HL-60 (cell line): ENCODE results near the gene TIMM29.

Source experiments
- DNase-seq, 2 experiments: peaks; one replicate each; pipeline ENCODE4 v3.0.0-alpha.2; 2010 to 2020; ENCODE audit warnings: low read depth in 1 of 2, low spot score in 1 of 2
- H3K27ac ChIP-seq: fragments of 250-450 bp; sonication (Bioruptor Pico); replicated peaks from 2 replicates; pipeline ENCODE4 v1.5.1; 2020; ENCODE audit warnings: mild to moderate bottlenecking, moderate library complexity
- H3K27me3 ChIP-seq: fragments of 250-450 bp; sonication (Bioruptor Pico); 2 replicates; pipeline ENCODE4 v1.5.1; 2021; ENCODE audit warnings: mild to moderate bottlenecking, moderate library complexity; ENCODE audit not compliant: insufficient read depth, poor library complexity, severe bottlenecking
- H3K4me3 ChIP-seq: replicated peaks from 2 replicates; pipeline ENCODE4 v1.5.1; 2011; ENCODE audit warnings: mild to moderate bottlenecking, control low read depth, low read length; ENCODE audit not compliant: insufficient read depth
- GABPA ChIP-seq: IDR thresholded peaks from 2 replicates; pipeline ENCODE4 v1.6.1; 2012; ENCODE audit warnings: low read depth
- POLR2AphosphoS5 ChIP-seq: IDR thresholded peaks from 2 replicates; pipeline ENCODE4 v1.6.1; 2012; ENCODE audit warnings: low read depth
- SPI1 ChIP-seq: IDR thresholded peaks from 2 replicates; pipeline ENCODE4 v1.6.1; 2012; ENCODE audit warnings: low read depth, mild to moderate bottlenecking, borderline replicate concordance
- TF ChIP-seq, protein P1 (sequence below): IDR thresholded peaks from 2 replicates; pipeline ENCODE4 v1.6.1; 2012; ENCODE audit warnings: low read depth; ENCODE audit not compliant: insufficient replicate concordance
- TF ChIP-seq, protein P2 (sequence below): IDR thresholded peaks from one replicate; pipeline ENCODE4 v1.5.1; 2011; ENCODE audit warnings: low read length, control low read depth, inconsistent platforms; ENCODE audit not compliant: insufficient read depth

Gene TIMM29

DNA sequence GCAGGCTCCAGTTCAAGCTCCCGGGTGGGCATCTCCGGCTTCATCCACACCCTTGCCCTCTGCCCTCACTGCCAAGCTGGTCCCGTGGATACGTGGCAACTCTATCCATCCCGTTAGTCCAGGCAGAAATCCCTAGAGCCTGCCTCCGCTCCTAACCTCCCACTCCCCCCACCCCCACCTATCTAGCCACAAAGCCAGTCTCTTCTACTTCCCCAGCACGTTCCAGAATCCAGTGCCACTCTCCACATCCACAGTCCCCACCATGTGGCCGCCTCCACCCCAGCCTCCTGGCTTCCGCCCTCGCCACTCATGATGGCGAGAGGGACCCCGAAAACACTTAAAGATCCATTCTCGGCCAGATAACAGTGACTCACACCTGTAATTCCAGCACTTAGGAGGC lies 4.0 kb upstream of the TIMM29 start:
- TF ChIP-seq POLR2AphosphoS5 (no peak), GABPA (no peak), SPI1 (no peak)
- TF ChIP-seq, protein P1, sequence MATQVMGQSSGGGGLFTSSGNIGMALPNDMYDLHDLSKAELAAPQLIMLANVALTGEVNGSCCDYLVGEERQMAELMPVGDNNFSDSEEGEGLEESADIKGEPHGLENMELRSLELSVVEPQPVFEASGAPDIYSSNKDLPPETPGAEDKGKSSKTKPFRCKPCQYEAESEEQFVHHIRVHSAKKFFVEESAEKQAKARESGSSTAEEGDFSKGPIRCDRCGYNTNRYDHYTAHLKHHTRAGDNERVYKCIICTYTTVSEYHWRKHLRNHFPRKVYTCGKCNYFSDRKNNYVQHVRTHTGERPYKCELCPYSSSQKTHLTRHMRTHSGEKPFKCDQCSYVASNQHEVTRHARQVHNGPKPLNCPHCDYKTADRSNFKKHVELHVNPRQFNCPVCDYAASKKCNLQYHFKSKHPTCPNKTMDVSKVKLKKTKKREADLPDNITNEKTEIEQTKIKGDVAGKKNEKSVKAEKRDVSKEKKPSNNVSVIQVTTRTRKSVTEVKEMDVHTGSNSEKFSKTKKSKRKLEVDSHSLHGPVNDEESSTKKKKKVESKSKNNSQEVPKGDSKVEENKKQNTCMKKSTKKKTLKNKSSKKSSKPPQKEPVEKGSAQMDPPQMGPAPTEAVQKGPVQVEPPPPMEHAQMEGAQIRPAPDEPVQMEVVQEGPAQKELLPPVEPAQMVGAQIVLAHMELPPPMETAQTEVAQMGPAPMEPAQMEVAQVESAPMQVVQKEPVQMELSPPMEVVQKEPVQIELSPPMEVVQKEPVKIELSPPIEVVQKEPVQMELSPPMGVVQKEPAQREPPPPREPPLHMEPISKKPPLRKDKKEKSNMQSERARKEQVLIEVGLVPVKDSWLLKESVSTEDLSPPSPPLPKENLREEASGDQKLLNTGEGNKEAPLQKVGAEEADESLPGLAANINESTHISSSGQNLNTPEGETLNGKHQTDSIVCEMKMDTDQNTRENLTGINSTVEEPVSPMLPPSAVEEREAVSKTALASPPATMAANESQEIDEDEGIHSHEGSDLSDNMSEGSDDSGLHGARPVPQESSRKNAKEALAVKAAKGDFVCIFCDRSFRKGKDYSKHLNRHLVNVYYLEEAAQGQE = no peak
- TF ChIP-seq, protein P2, sequence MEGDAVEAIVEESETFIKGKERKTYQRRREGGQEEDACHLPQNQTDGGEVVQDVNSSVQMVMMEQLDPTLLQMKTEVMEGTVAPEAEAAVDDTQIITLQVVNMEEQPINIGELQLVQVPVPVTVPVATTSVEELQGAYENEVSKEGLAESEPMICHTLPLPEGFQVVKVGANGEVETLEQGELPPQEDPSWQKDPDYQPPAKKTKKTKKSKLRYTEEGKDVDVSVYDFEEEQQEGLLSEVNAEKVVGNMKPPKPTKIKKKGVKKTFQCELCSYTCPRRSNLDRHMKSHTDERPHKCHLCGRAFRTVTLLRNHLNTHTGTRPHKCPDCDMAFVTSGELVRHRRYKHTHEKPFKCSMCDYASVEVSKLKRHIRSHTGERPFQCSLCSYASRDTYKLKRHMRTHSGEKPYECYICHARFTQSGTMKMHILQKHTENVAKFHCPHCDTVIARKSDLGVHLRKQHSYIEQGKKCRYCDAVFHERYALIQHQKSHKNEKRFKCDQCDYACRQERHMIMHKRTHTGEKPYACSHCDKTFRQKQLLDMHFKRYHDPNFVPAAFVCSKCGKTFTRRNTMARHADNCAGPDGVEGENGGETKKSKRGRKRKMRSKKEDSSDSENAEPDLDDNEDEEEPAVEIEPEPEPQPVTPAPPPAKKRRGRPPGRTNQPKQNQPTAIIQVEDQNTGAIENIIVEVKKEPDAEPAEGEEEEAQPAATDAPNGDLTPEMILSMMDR = no peak
- Histone ChIP-seq H3K27me3 (no peaks in the 10 kb centered on the region), H3K27ac (no peak overlapping the region), H3K4me3 (no peak overlapping the region)
- DNase-seq = no peak

DNA sequence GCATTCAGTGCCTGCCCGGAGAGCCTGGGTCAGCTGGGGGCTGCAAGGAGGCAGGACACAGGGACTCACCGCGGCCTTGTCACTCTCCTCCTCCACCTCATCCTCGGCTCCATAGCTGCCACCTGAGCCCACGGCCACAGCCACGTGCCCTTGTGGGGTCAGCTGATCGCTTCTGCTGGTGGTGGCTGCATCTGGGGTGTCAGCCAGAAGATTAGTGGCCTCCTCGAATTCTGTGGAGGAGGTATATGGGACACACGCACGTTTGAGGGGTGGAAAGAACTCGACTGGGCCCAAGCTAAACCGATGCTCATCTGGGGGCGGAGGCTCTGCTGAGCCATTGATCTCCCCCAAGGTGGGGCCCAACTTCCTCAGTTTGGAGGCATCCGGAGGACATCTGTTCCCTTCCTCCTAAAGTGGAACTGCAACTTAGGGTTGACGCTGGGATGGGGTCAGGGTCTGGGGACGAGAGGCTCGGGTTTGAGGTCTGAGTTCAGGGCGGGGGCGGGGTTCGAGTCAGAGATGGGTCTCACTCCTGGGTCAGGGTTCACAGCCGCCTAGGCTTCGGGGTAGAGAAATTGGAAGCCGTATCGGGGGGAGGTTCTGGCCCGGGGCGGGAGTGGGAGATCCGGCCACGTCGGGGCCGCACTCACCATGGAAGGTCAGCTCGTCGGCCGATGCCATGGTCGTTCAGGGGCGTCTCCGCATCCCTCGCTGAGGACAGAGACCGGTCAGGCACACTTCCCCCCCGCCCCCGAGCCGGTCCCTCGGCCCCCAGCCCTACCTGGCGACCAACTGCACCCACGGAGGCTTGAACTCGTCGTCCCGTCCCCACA lies 665 bp upstream of the TIMM29 start:
- TF ChIP-seq SPI1 (peak; percentile 50; the same call in 1 of the 2 replicates), GABPA (no peak)
- peak overlapping the region; percentile 76 for H3K27ac ChIP-seq
- peak; percentile 42 to 51 for DNase-seq
- peak overlapping the region; percentile 98 for H3K4me3 ChIP-seq
- H3K27me3 ChIP-seq = no peaks in the 10 kb centered on the region

DNA sequence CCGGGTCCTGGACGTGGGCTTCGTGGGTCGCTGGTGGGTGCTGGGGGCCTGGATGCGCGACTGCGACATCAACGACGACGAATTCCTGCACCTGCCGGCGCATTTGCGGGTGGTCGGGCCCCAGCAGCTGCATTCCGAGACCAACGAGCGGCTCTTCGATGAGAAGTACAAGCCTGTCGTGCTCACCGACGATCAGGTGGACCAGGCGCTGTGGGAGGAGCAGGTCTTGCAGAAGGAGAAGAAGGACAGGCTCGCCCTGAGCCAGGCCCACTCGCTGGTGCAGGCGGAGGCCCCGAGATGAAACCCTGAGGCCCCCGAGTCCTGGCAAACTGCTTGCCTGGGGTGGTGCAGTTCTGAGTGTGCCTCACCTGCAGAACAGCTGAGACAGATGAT lies 787 bp downstream of the TIMM29 start:
- H3K27me3 ChIP-seq = no peaks in the 10 kb centered on the region
- no peak for TF ChIP-seq SPI1
- no peak for TF ChIP-seq GABPA
- TF ChIP-seq, protein P1 = no peak
- TF ChIP-seq, protein P2 = no peak
- no peak for TF ChIP-seq POLR2AphosphoS5
- DNase-seq = peak in 1 of 2 experiments; percentile 36
- H3K4me3 ChIP-seq = peak overlapping the region; percentile 98
- H3K27ac ChIP-seq = peak overlapping the region; percentile 76

DNA sequence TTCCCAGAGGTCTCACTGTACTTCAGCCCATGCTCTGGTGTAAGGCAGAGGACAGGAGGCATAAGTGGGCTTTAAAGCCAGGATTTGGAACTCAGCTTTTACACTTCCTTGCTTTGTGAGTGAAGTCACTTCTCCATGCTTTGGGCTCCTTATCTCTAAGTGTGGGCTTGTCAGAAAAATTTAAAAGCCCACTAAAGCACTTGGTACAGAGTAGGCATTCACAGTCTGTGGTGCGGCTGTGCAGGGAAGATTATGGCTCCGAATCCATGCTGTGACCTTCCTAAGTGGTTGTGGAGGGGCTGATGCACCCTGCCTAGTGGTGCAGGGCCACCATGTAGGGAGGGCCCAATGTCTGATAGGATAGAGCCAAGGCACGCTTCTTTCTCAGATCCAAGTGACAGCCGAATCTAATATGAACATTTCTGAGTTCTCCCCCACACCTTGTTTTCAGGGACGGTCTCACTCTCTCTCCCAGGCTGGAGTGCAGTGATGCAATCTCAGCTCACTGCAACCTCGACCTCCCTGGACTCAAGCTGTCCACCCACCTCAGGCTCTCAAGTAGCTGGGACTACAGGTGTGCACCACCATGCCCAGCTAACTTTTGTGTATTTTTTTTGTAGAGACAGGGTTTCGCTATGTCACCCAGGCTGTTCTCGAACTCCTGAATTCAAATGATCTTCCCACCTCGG lies 6.9 kb downstream of the TIMM29 start:
- TF ChIP-seq, protein P1 = no peak
- TF ChIP-seq POLR2AphosphoS5 (no peak), SPI1 (no peak), GABPA (no peak)
- TF ChIP-seq, protein P2 = no peak
- DNase-seq = no peak
- no peak overlapping the region for H3K27ac ChIP-seq
- no peak overlapping the region for H3K4me3 ChIP-seq
- no peaks in the 10 kb centered on the region for H3K27me3 ChIP-seq
